NCI-H2029 (cell line): ENCODE measurements around the gene STK11IP.

Source experiments
- DNase-seq: peaks from one replicate; lab custom pipeline; 2025; lab: John Stamatoyannopoulos, UW

Gene STK11IP, protein sequence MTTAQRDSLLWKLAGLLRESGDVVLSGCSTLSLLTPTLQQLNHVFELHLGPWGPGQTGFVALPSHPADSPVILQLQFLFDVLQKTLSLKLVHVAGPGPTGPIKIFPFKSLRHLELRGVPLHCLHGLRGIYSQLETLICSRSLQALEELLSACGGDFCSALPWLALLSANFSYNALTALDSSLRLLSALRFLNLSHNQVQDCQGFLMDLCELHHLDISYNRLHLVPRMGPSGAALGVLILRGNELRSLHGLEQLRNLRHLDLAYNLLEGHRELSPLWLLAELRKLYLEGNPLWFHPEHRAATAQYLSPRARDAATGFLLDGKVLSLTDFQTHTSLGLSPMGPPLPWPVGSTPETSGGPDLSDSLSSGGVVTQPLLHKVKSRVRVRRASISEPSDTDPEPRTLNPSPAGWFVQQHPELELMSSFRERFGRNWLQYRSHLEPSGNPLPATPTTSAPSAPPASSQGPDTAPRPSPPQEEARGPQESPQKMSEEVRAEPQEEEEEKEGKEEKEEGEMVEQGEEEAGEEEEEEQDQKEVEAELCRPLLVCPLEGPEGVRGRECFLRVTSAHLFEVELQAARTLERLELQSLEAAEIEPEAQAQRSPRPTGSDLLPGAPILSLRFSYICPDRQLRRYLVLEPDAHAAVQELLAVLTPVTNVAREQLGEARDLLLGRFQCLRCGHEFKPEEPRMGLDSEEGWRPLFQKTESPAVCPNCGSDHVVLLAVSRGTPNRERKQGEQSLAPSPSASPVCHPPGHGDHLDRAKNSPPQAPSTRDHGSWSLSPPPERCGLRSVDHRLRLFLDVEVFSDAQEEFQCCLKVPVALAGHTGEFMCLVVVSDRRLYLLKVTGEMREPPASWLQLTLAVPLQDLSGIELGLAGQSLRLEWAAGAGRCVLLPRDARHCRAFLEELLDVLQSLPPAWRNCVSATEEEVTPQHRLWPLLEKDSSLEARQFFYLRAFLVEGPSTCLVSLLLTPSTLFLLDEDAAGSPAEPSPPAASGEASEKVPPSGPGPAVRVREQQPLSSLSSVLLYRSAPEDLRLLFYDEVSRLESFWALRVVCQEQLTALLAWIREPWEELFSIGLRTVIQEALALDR

DNA sequence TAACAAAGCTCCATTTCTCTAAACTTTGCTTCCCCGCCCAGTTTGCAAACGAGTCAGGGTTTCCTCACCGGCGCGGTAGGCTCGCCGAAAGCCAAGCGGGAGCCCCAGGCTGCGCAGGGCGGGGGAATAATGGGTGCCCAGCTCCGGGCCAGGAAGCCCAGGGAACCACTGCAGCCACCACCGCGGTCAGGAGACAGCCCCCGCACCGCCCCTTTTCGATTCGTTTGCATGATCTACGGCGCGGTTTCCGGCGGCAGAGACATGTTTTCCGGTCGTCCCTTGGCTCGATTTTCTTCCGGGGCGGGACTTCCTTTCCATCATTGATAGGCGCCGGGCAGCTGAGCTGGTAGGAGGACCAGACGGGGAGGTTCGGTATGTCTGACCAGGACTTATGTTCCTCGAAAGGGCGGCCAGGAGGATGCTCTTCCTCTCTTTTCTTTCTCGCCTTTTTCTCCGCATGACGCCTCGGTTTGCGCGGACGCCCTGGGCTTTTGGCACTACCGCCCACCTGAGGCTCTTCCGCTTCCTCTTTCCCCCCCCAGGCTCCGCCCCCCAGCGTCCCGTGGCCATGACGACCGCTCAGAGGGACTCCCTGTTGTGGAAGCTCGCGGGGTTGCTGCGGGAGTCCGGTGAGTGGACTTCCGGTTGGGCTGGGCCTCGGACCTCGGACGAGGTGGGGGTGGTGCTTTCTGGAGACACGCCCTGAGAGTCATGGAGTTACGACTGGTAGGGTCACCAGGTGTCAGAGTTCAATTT lies at the start of gene STK11IP:
Gene STK11IP (plus strand): TSS at position 306 of the 756 bp plus-strand sequence. CDS start 263 bp downstream, at position 569.
- peak; percentile 92 for DNase-seq

GRCh38 chr2:219548990-219549389 lies 48.7 kb upstream of the STK11IP start:
- no peak for DNase-seq

GRCh38 chr2:219549619-219550018 lies 48.0 kb upstream of the STK11IP start:
- DNase-seq: no peak

- DNase-seq: peak; percentile 30
These were observed 45.9 kb upstream of the STK11IP start for GRCh38 chr2:219551441-219552381.

DNA sequence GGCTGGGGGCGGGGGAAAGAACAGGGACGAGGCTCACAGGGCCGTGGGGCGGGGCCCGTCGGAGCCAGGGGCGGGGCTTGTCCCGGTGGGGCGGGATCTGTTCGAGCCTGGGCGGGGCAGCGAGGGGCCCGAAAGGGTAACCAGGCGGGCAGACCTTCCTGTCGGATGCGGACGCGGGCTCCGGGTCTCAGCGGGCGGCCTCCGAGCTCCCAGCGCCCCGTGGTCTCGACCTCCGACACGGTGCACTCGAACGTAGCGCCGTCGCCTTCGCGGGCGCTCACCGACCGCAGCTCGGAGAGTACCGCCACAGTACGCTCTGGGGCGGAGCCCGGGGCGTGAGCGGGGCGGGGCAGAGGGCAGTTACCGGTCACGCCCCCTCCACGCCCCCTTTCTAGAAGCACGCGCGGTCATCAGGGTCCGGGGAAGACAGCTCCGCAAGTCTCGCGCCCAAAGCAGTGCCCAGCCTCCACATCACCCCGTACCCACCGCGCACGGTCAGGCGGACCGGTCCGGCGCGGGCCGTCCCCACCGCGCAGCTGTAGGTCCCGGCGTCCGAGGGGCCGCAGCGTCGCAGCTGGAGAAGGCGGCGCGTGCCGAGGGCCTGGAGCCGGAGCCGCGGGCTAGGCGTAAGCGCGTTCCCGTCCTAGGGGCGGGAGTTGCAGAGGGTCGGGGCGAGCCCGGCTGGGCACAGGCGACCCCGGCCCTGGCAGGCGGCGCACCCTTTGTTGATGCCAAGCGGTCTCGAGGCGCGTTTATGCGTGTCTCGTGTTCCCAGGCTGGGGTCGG lies 45.1 kb upstream of the STK11IP start:
- DNase-seq: peak; percentile 83

GRCh38 chr2:219553168-219553417 lies 44.6 kb upstream of the STK11IP start:
- no peak for DNase-seq

DNA sequence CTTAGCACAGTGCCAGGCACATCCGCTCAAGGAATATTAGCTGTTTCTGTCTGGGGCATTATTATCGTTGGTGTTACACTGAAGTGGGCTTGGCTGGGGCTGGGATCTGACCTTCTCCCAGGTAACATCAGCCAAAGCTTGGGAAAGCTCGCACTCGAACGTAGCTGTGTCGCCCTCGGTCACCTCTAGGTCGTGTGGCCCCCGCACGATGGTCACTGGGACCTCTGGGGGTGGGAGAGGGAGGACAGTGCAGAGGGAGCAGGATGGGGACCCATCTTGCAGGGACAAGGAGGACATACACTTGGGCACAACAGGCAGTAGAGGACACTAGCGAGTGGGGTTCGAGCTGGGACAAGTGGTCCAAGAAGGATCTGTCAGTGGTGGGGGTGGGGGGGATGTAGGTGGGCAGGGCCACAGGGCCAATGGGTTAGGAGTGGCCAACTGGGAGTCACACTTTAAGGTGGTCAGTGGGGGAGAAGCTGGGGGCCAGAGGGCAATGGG lies 44.1 kb upstream of the STK11IP start:
- no peak for DNase-seq

GRCh38 chr2:219554350-219554749 lies 43.3 kb upstream of the STK11IP start:
- no peak for DNase-seq

DNA sequence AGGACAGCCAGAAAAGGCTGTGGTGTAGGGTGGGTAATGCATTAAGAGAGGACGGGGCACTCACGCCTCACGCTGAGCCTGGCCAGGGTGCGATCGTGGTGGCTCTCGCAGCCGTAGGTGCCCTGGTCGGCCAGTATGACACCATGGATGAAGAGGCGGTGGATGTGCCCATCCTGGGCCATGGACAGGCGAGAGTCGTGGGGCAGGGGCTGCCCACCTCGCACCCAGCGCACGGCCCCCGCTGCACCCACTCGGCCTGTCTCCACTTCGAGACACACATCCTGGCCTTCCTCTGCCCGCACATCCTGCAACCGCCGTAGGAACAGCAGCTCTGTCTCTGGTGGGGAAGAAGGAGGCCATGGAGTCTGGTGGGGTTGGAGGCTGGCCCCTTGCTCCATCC lies 41.7 kb upstream of the STK11IP start:
- no peak for DNase-seq

DNA sequence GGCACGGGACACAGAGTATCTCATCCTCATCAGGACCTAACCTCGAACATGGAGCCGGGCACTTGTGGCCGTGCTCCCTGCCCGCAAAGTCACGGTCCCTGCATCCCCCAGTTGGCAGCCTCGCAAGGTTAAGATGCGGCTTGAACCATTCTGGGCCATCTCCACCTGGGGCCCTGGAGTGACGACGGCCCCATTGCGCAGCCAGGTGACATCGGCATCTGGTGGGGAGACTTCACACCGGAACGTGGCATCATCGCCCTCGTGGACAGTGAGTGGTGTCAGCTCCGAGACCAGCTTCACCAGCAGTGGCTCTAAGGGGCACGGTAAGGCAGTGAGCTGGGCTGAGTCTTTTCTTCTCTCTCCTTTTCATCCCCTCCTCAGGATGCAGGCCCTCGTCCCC lies 41.2 kb upstream of the STK11IP start:
- no peak for DNase-seq

DNA sequence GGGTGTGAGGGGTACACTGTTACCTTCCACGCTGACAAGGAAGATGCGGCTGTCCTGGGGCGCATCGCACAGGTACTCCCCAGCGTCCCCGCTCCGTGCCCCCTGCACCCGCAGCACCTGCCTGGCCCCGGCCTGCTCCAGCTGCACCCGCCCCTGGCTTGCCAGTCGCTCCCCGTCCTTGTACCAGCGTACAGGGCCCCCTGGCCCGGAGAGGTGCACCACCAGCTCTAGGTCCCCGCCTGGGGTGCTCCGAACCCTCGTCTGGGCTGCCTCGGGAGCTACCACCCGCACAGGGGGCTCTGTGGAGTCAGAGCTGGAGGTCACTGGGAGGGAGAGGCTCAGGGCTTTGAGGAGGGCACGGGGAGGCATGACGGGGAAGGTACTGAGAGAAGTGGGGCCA lies 40.3 kb upstream of the STK11IP start:
- no peak for DNase-seq

- DNase-seq: no peak
These were observed 39.6 kb upstream of the STK11IP start for GRCh38 chr2:219557791-219558785.

DNA sequence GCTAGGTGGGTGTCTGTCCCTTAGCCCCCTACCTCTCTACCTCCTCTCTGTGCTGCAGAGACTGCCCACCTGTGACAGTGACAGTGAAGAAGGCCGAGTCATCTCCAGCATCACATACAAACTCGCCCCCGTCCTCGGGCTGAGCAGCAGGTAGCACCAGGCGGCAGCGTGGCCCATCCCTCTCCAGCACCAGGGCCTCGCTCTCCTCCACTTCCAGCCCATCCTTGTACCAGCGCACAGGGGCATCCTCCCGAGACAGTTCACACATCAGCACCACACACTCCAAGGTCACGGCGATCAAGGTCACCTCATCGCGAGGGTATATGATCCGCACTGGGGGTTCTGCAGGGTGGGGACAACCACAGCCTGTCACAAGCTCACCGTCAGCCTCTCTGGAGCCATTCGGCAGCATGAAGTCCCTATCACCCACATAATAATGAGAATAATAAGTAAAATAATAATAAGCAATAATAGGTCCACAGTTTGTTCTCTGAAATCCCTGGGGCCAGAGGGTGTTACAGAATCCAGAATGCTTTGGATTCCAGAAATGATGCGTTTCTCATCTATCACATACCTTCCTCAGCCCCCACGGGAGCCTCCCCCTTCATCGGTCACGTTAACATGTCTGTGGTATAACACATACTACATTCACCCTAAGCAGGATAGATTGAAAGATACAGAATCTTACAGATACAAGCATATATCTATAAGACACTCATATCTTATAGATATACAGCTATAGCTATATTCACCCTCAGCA lies 38.3 kb upstream of the STK11IP start:
- no peak for DNase-seq

GRCh38 chr2:219560037-219560892 lies 37.4 kb upstream of the STK11IP start:
- no peak for DNase-seq

DNA sequence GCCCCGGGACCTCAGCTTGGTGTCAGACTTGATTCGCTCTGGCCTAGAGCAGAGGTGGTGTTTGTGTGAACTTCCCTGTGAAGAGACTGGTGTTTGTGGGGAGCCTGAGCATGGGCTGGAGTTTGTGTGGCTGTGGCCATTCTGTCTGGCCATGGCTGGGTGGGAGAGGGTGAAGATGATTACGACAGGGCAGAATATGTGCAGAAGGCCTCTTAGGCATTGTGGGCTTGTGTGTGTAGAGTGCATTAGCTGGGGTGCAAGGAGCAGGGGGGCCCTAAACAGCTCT lies 36.8 kb upstream of the STK11IP start:
- DNase-seq: no peak

- no peak for DNase-seq
These were observed 36.2 kb upstream of the STK11IP start for GRCh38 chr2:219561179-219562048.
